Osteocyte (in vitro differentiated cells): ENCODE data around the gene AIG1. TPM values are rescaled to one million over a fixed set of nuclear protein-coding genes. Genes with fewer than 3 reads are reported as not detected.

Experiments
- DNase-seq: peaks from one replicate; pipeline ENCODE4 v3.0.0; 2021; ENCODE audit warnings: mixed read lengths; ENCODE audit not compliant: unreplicated experiment; ENCODE audit errors: extremely low spot score
- H3K27ac Mint-ChIP-seq: one replicate; pipeline ENCODE4 v1.8.0; 2021; ENCODE audit warnings: mild to moderate bottlenecking, mixed read lengths; ENCODE audit not compliant: unreplicated experiment
- H3K27me3 Mint-ChIP-seq: one replicate; pipeline ENCODE4 v1.8.0; 2021; ENCODE audit warnings: mixed read lengths; ENCODE audit not compliant: unreplicated experiment
- H3K36me3 Mint-ChIP-seq: one replicate; pipeline ENCODE4 v1.8.0; 2021; ENCODE audit warnings: mixed read lengths; ENCODE audit not compliant: unreplicated experiment
- H3K4me1 Mint-ChIP-seq: one replicate; pipeline ENCODE4 v1.8.0; 2021; ENCODE audit warnings: mixed read lengths; ENCODE audit not compliant: unreplicated experiment
- H3K4me3 Mint-ChIP-seq: one replicate; pipeline ENCODE4 v1.8.0; 2021; ENCODE audit warnings: mild to moderate bottlenecking, moderate library complexity, mixed read lengths; ENCODE audit not compliant: unreplicated experiment
- H3K9me3 Mint-ChIP-seq: one replicate; pipeline ENCODE4 v1.8.0; 2021; ENCODE audit warnings: mixed read lengths; ENCODE audit not compliant: unreplicated experiment
- total RNA-seq: library from RNA; stranded (reverse); gene quantifications from 2 replicates; pipeline ENCODE4 v1.2.1, GENCODE V29; 2021
- TF ChIP-seq, protein P1 (sequence below): fragments of 200-600 bp; sonication (generic); IDR thresholded peaks from 2 replicates; pipeline ENCODE4 v1.5.0; 2021; ENCODE audit warnings: antibody characterized with exemption, mild to moderate bottlenecking, moderate library complexity

Gene AIG1
- total RNA-seq, 1 donor from 2014 or later, result 40.5 TPM

DNA sequence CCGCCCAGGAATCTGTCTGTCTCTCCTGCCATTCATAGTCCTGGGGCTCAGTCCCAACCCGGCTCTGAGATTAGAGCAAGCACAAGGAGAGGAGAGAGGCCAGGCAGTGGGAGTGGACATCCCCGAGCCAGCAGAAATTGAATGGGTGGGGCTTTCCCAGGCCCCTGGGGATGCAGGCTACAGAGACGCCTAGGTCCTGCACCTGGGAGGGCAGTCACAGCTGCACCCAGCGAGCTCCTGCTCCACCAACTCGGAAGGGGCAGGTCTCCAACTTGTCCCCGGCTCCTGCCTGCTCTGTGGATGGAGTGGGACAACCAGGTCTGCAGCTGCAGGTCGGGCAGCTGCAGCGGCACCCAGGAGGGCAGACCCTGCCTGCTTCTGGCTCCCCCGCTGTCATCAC is 11.1 kb upstream of the AIG1 start:
- Mint-ChIP-seq H3K36me3 (peaks cover 3% of the 10 kb centered on the region), H3K4me1 (no peaks in the 10 kb centered on the region), H3K4me3 (no peak overlapping the region), H3K27ac (no peak overlapping the region), H3K27me3 (peaks cover 25% of the 10 kb centered on the region), H3K9me3 (no peaks in the 10 kb centered on the region)
- DNase-seq, result no peak
- TF ChIP-seq, protein P1, sequence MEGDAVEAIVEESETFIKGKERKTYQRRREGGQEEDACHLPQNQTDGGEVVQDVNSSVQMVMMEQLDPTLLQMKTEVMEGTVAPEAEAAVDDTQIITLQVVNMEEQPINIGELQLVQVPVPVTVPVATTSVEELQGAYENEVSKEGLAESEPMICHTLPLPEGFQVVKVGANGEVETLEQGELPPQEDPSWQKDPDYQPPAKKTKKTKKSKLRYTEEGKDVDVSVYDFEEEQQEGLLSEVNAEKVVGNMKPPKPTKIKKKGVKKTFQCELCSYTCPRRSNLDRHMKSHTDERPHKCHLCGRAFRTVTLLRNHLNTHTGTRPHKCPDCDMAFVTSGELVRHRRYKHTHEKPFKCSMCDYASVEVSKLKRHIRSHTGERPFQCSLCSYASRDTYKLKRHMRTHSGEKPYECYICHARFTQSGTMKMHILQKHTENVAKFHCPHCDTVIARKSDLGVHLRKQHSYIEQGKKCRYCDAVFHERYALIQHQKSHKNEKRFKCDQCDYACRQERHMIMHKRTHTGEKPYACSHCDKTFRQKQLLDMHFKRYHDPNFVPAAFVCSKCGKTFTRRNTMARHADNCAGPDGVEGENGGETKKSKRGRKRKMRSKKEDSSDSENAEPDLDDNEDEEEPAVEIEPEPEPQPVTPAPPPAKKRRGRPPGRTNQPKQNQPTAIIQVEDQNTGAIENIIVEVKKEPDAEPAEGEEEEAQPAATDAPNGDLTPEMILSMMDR, result no peak

GRCh38 chr6:143050509-143050908 is 10.2 kb upstream of the AIG1 start:
- Mint-ChIP-seq H3K27me3 (peaks cover 17% of the 10 kb centered on the region), H3K36me3 (peaks cover 3% of the 10 kb centered on the region), H3K9me3 (no peaks in the 10 kb centered on the region), H3K27ac (no peak overlapping the region), H3K4me3 (no peak overlapping the region), H3K4me1 (no peaks in the 10 kb centered on the region)
- TF ChIP-seq, protein P1, result no peak
- DNase-seq, result no peak

DNA sequence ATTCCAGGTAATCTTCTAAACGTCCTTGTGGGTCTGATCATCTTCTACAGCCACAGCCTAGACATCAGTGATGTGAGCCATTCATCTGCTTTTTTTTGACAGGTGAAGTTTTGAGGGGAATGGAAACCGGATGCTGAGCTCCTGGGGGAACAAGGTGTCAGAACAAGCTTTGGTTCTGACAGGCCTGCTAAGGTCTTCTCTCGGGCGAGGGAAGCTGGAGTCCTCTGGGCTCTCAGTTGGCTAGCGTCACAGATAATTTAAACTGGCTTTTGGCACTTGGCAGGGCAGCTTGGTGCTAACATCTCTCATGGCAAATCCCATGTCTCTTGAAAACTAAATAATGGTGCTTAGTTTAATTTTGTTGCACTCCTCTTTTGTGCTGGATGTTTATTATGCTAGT is 8.4 kb upstream of the AIG1 start:
- Mint-ChIP-seq H3K4me1 (no peaks in the 10 kb centered on the region), H3K4me3 (no peak overlapping the region), H3K27ac (no peak overlapping the region), H3K36me3 (peaks cover 3% of the 10 kb centered on the region), H3K27me3 (peaks cover 6% of the 10 kb centered on the region), H3K9me3 (no peaks in the 10 kb centered on the region)
- TF ChIP-seq, protein P1, result no peak
- DNase-seq, result no peak

DNA sequence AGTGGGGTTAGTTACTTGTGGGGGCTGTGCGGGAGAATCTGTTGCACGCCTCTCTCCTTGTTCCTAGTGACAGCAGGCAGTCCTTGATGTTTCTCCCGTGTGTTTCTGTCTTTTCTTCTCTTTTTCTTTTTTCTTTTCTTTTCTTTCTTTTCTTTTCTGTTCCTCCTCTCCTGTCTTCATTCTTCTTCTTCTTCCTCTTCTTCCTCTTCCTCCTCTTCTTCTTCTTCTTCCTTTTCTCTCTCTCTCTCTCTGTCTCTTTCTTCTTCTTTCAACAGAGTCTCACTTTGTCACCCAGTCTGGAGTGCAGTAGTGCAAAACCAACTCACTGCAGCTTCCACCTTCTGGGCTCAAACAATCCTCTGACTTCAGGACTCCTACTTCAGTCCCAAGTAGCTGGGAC is 6.8 kb upstream of the AIG1 start:
- H3K27ac Mint-ChIP-seq, result no peak overlapping the region
- peaks cover 3% of the 10 kb centered on the region for H3K36me3 Mint-ChIP-seq
- peaks cover under 1% of the 10 kb centered on the region for H3K4me1 Mint-ChIP-seq
- TF ChIP-seq, protein P1, result no peak
- H3K4me3 Mint-ChIP-seq, result no peak overlapping the region
- H3K9me3 Mint-ChIP-seq, result no peaks in the 10 kb centered on the region
- no peak for DNase-seq
- H3K27me3 Mint-ChIP-seq, result no peaks in the 10 kb centered on the region

DNA sequence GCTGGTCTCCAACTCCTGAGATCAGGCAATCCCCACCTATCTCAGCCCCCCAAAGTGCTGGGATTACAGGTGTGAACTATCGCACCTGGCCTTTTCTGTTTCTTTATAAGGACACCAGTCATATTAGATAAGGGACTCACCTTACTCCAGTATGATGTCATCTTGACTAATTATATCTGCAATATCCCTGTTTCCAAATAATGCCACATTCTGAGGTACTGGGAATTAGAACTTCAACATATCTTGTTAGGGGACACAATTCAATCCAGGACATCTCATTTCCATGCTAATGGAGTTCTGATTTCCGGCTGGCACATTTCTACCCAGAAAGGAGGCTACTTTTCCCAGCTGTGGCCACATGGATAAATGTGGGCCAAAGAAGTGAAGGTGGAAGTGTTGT is 6.4 kb upstream of the AIG1 start:
- no peak for DNase-seq
- peaks cover 3% of the 10 kb centered on the region for H3K36me3 Mint-ChIP-seq
- peaks cover 5% of the 10 kb centered on the region for H3K4me1 Mint-ChIP-seq
- H3K27me3 Mint-ChIP-seq, result no peaks in the 10 kb centered on the region
- no peaks in the 10 kb centered on the region for H3K9me3 Mint-ChIP-seq
- H3K4me3 Mint-ChIP-seq, result no peak overlapping the region
- TF ChIP-seq, protein P1, result no peak
- no peak overlapping the region for H3K27ac Mint-ChIP-seq
